ENCODE measurements around the gene KRTAP10-12.
"Not testable (repeated sequence)": the region's sequence is repeated elsewhere in the genome, so short reads cannot be mapped to it uniquely, and the experiment has no call there.

The KRTAP10-12 gene

GRCh38 chr21:44670642-44671432 lies 26.1 kb upstream of the KRTAP10-12 start:
- DNase-seq (ENCODE audit: low read depth) = no peak

- no peak for DNase-seq (ENCODE audit: low read depth)
Observed at GRCh38 chr21:44671911-44672310, 25.1 kb upstream of the KRTAP10-12 start.

GRCh38 chr21:44677881-44678280 lies 19.1 kb upstream of the KRTAP10-12 start:
- no peak for DNase-seq (ENCODE audit: low read depth)

GRCh38 chr21:44681152-44681551 lies 15.8 kb upstream of the KRTAP10-12 start:
- no peak for DNase-seq (ENCODE audit: low read depth)

- DNase-seq (ENCODE audit: low read depth) = no peak
Observed at GRCh38 chr21:44681861-44682579, 15.0 kb upstream of the KRTAP10-12 start, which contains the start of gene KRTAP12-1. TSS of gene KRTAP12-1 (minus strand) at chr21:44682163. CDS start at chr21:44682123, 40 bp downstream.

GRCh38 chr21:44682580-44683151 lies 14.3 kb upstream of the KRTAP10-12 start:
- DNase-seq (ENCODE audit: low read depth) = no peak

- DNase-seq (ENCODE audit: low read depth) = no peak
Observed at GRCh38 chr21:44684077-44684476, 12.9 kb upstream of the KRTAP10-12 start.

- DNase-seq (ENCODE audit: low read depth) = no peak
Observed at GRCh38 chr21:44684483-44684882, 12.5 kb upstream of the KRTAP10-12 start.

- not testable (repeated sequence) for DNase-seq (ENCODE audit: low read depth)
Observed at GRCh38 chr21:44685050-44685449, 11.9 kb upstream of the KRTAP10-12 start.

GRCh38 chr21:44686000-44686781 lies 10.8 kb upstream of the KRTAP10-12 start:
- no peak for DNase-seq (ENCODE audit: low read depth)

GRCh38 chr21:44686843-44687561 lies 10.0 kb upstream of the KRTAP10-12 start:
- DNase-seq (ENCODE audit: low read depth) = no peak

- no peak for DNase-seq (ENCODE audit: low read depth)
Observed at GRCh38 chr21:44687671-44688070, 9.3 kb upstream of the KRTAP10-12 start.

GRCh38 chr21:44689740-44690139 lies 7.2 kb upstream of the KRTAP10-12 start:
- not testable (repeated sequence) for DNase-seq (ENCODE audit: low read depth)

GRCh38 chr21:44691686-44692085 lies 5.3 kb upstream of the KRTAP10-12 start:
- DNase-seq (ENCODE audit: low read depth) = no peak

- DNase-seq (ENCODE audit: low read depth) = no peak
Observed at GRCh38 chr21:44692798-44693512, 4.0 kb upstream of the KRTAP10-12 start.

- no peak for DNase-seq (ENCODE audit: low read depth)
Observed at GRCh38 chr21:44694776-44695175, 2.2 kb upstream of the KRTAP10-12 start.

- no peak for DNase-seq (ENCODE audit: low read depth)
Observed at GRCh38 chr21:44695184-44695583, 1.8 kb upstream of the KRTAP10-12 start.

GRCh38 chr21:44695641-44696040 lies 1.3 kb upstream of the KRTAP10-12 start:
- no peak for DNase-seq (ENCODE audit: low read depth)

GRCh38 chr21:44696572-44696971 lies 400 bp upstream of the KRTAP10-12 start:
- no peak for DNase-seq (ENCODE audit: low read depth)

GRCh38 chr21:44697811-44698734 lies 1.1 kb downstream of the KRTAP10-12 start:
- no peak for DNase-seq (ENCODE audit: low read depth)
